Endothelial cell of umbilical vein (primary cell): Measurements from ENCODE around the gene JMJD6. TPM values are rescaled to one million over a fixed set of nuclear protein-coding genes. Genes with fewer than 3 reads are reported as not detected.

Experiments
- BruUV-seq: library from RNA; stranded (reverse); fragments of 400-500 nt; replicated peaks from 2 replicates; lab custom pipeline; 2021; lab: Mats Ljungman, UMichigan
- CTCF ChIA-PET: fragments of 300-600, 350-600 bp; sonication (Branson Sonifier 250); formaldehyde crosslinking; loops from one replicate; lab custom pipeline; 2021; ENCODE audit warnings: antibody characterized with exemption, inconsistent platforms; lab: Charles Lee
- POLR2A ChIA-PET: fragments of 300-600, 350-600 bp; sonication (Branson Sonifier 250); formaldehyde crosslinking; loops from one replicate; lab custom pipeline; 2021; ENCODE audit warnings: antibody characterized with exemption, inconsistent platforms; lab: Charles Lee
- DNase-seq: peaks from one replicate; pipeline ENCODE4 v3.0.0-alpha.2; 2011; ENCODE audit warnings: low read depth, low spot score
- FAIRE-seq: peaks from 2 replicates; lab custom pipeline; 2011; peaks lifted over from hg19 to GRCh38; lab: Jason Lieb, UNC
- H2AFZ ChIP-seq: 2 replicates; pipeline ENCODE4 v1.6.0; 2012; ENCODE audit warnings: low read depth, low read length, control low read depth, inconsistent platforms
- H3K27ac ChIP-seq: 2 replicates; pipeline ENCODE4 v1.5.1; 2011; ENCODE audit warnings: low read depth, mild to moderate bottlenecking, control low read depth, low read length, moderate library complexity; ENCODE audit not compliant: insufficient read depth
- H3K27me3 ChIP-seq, 2 experiments: 2 replicates each; pipeline versions ENCODE4 v1.6.0 to v1.6.1; 2011; ENCODE audit warnings: low read length in 2 of 2, mixed read lengths in 1 of 2; ENCODE audit not compliant: control insufficient read depth in 2 of 2, insufficient read depth in 2 of 2
- H3K36me3 ChIP-seq, 2 experiments: 2 replicates in 1 of 2; 3 replicates in 1 of 2; pipeline ENCODE4 v1.5.1; 2011; ENCODE audit warnings: low read length in 2 of 2, mild to moderate bottlenecking in 1 of 2, moderate library complexity in 1 of 2; ENCODE audit not compliant: control insufficient read depth in 2 of 2, insufficient read depth in 2 of 2; ENCODE audit errors: extremely low read depth in 1 of 2
- H3K4me1 ChIP-seq: 3 replicates; pipeline ENCODE4 v1.5.1; 2011; ENCODE audit warnings: mild to moderate bottlenecking, low read length; ENCODE audit not compliant: control insufficient read depth, insufficient read depth; ENCODE audit errors: extremely low read depth
- H3K4me2 ChIP-seq: 2 replicates; pipeline ENCODE4 v1.6.1; 2011; ENCODE audit warnings: low read length, control low read depth, mixed read lengths; ENCODE audit not compliant: insufficient read depth
- H3K4me3 ChIP-seq, 3 experiments: fragments of 200-600 bp in 1 of 3; sonication (generic), shearing (Covaris generic) in 1 of 3; replicated peaks in 1 of 3; 2 replicates each; pipeline ENCODE4 v1.5.1; 2011 to 2016; ENCODE audit warnings: control low read depth in 3 of 3, low read length in 3 of 3, mild to moderate bottlenecking in 2 of 3, inconsistent platforms in 1 of 3, low read depth in 1 of 3, moderate library complexity in 1 of 3; ENCODE audit not compliant: insufficient read depth in 1 of 3
- H3K79me2 ChIP-seq: 2 replicates; pipeline ENCODE4 v1.6.0; 2012; ENCODE audit warnings: low read length, inconsistent platforms; ENCODE audit not compliant: control insufficient read depth, insufficient read depth
- H3K9ac ChIP-seq: replicated peaks from 2 replicates; pipeline ENCODE3; 2011; ENCODE audit warnings: low read length, control low read depth; ENCODE audit not compliant: insufficient read depth; ENCODE audit errors: extremely low read depth
- H3K9me1 ChIP-seq: replicated peaks from 3 replicates; pipeline ENCODE4 v1.6.0; 2011; ENCODE audit warnings: mild to moderate bottlenecking, low read length; ENCODE audit not compliant: control insufficient read depth, insufficient read depth; ENCODE audit errors: extremely low read depth
- H3K9me3 ChIP-seq: replicated peaks from 2 replicates; pipeline ENCODE4 v1.5.1; 2012; ENCODE audit warnings: low read length, inconsistent platforms; ENCODE audit not compliant: control insufficient read depth, insufficient read depth
- H4K20me1 ChIP-seq: replicated peaks from 2 replicates; pipeline ENCODE3; 2011; ENCODE audit warnings: mild to moderate bottlenecking, low read length; ENCODE audit not compliant: control insufficient read depth, insufficient read depth; ENCODE audit errors: extremely low read depth
- CTCF ChIP-seq, 2 donors: IDR thresholded peaks; 1 replicate in 1 of 2; 2 replicates in 1 of 2; pipeline ENCODE4 v1.5.1; 2011; ENCODE audit warnings: low read length in 2 of 2, mild to moderate bottlenecking in 2 of 2, moderate library complexity in 2 of 2, control low read depth in 1 of 2, inconsistent platforms in 1 of 2, low read depth in 1 of 2; ENCODE audit not compliant: insufficient read depth in 1 of 2; ENCODE audit errors: extremely low read depth in 1 of 2
- EZH2 ChIP-seq: IDR thresholded peaks from 2 replicates; pipeline ENCODE4 v1.6.1; 2012; ENCODE audit warnings: borderline replicate concordance, low read depth, mild to moderate bottlenecking, moderate library complexity, low read length, inconsistent platforms; ENCODE audit not compliant: severe bottlenecking
- FOS ChIP-seq: IDR thresholded peaks from 2 replicates; pipeline ENCODE4 v1.6.1; 2011; ENCODE audit warnings: mild to moderate bottlenecking, low read length, moderate library complexity, borderline replicate concordance; ENCODE audit not compliant: insufficient read depth
- JUN ChIP-seq: IDR thresholded peaks from 2 replicates; pipeline ENCODE4 v1.6.1; 2011; ENCODE audit warnings: borderline replicate concordance, low read depth; ENCODE audit not compliant: insufficient read length, insufficient read depth
- MAX ChIP-seq: IDR thresholded peaks from 2 replicates; pipeline ENCODE4 v1.6.1; 2011; ENCODE audit not compliant: insufficient read depth, insufficient read length
- MYC ChIP-seq: IDR thresholded peaks from one replicate; pipeline ENCODE4 v1.6.1; 2011; ENCODE audit warnings: mild to moderate bottlenecking, low read depth, low read length
- POLR2A ChIP-seq: IDR thresholded peaks from 2 replicates; pipeline ENCODE4 v1.6.1; 2012; ENCODE audit warnings: low read depth, mild to moderate bottlenecking, control low read depth, low read length
- POLR2AphosphoS5 ChIP-seq: IDR thresholded peaks from 2 replicates; pipeline ENCODE4 v1.6.1; 2012; ENCODE audit warnings: low read depth, mild to moderate bottlenecking, control low read depth, low read length, moderate library complexity; ENCODE audit not compliant: insufficient read depth
- dilution Hi-C: fragments of 300-500 bp; cut with MboI; formaldehyde crosslinking; loops from one replicate; pipeline ENCODE4 v1.15.0; 2019; ENCODE audit warnings: low sequenced_read_pairs; ENCODE audit not compliant: extremely low pct_ligation_motif_present
- intact Hi-C: fragments of 100-400 bp; cut with micrococcal nuclease; formaldehyde crosslinking; loops from one replicate; pipeline ENCODE4 v1.10.0; 2022
- polyA plus RNA-seq, 4 experiments: library from polyadenylated mRNA; depleted of rRNA in 3 of 4; stranded (reverse) in 3 of 4; unstranded in 1 of 4; fragments of >200 nt; gene quantifications; 2 replicates each; pipeline versions ENCODE4 v1.2.1 to v1.2.3, GENCODE V29; 2011 to 2012; ENCODE audit warnings: missing spikeins in 1 of 4
- total RNA-seq: library from RNA; stranded (reverse); gene quantifications from 2 replicates; pipeline ENCODE4 v1.2.3, GENCODE V29; 2021

Gene JMJD6
- total and polyA plus RNA-seq, 2 donors (not counting 3 experiments of a cell fraction or from before 2014, with no cell fraction given), result 19.8 to 36.6 TPM

GRCh38 chr17:76757256-76757655, 30.9 kb upstream of the JMJD6 start:
- Histone ChIP-seq H3K79me2 (no peaks in the 10 kb centered on the region), H2AFZ (no peak overlapping the region), H3K4me2 (no peak overlapping the region), H3K36me3 (no peaks in the 10 kb centered on the region), H3K9me3 (no peaks in the 10 kb centered on the region), H3K27me3 (no peaks in the 10 kb centered on the region), H4K20me1 (no peaks in the 10 kb centered on the region), H3K4me3 (no peak overlapping the region), H3K9me1 (no peaks in the 10 kb centered on the region), H3K27ac (no peak overlapping the region), H3K4me1 (no peaks in the 10 kb centered on the region), H3K9ac (no peak overlapping the region)
- ChIA-PET POLR2A (no interaction called here), CTCF (no interaction called here)
- dilution Hi-C loops (no loop called here), intact Hi-C loops (no loop called here)
- no TSS peak for BruUV-seq
- FAIRE-seq (no peak), DNase-seq (no peak)
- TF ChIP-seq CTCF (IDR thresholded peaks at IDR 0.05; ENCODE audit: extremely low read depth in 1 of 2, insufficient read depth in 1 of 2, low read depth in 1 of 2, low read length in 2 of 2), result no peak
- no peak for TF ChIP-seq POLR2AphosphoS5
- no peak for TF ChIP-seq FOS
- TF ChIP-seq MYC, result no peak
- TF ChIP-seq EZH2, result no peak
- no peak for TF ChIP-seq POLR2A
- TF ChIP-seq JUN, result no peak
- no peak for TF ChIP-seq MAX
